Subcutaneous adipose tissue (tissue), 4 donors: ENCODE data around the gene XPR1. TPM values are rescaled to one million over a fixed set of nuclear protein-coding genes. Genes with fewer than 3 reads are reported as not detected.

Source experiments
- total RNA-seq, 4 donors: library from RNA; depleted of rRNA; stranded (reverse); fragments of >200 nt; gene quantifications; one replicate each; pipeline ENCODE4 v1.1.0, GENCODE V29; 2016
- TF ChIP-seq, protein P1 (sequence below): fragments of 450-650 bp; IDR thresholded peaks from one replicate; pipeline ENCODE4 v1.5.1; 2016; ENCODE audit warnings: low read depth, mild to moderate bottlenecking, control low read depth, antibody characterized with exemption, moderate library complexity

The XPR1 gene
- total RNA-seq, 4 donors from 2014 or later, result 15.0 to 40.6 (median 20.7) TPM

DNA sequence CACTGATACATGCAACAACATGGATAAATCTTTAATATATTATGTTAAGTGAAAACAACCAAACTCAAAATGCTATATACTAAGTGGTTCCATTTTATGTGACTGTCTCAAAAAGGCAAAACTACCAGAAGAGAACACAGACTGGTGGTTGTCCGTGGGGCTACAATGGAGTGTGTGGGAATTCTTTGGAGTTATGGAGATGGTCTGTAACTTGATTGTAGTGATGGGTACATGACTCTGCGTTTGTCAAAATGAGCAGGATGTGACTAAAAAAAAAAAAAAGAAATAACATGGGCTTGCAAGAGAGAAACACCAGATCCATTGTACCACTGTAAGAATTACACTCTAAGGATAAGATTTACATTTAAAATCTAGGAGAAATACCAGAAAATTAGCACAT, 228.7 kb downstream of the XPR1 start:
- TF ChIP-seq, protein P1, sequence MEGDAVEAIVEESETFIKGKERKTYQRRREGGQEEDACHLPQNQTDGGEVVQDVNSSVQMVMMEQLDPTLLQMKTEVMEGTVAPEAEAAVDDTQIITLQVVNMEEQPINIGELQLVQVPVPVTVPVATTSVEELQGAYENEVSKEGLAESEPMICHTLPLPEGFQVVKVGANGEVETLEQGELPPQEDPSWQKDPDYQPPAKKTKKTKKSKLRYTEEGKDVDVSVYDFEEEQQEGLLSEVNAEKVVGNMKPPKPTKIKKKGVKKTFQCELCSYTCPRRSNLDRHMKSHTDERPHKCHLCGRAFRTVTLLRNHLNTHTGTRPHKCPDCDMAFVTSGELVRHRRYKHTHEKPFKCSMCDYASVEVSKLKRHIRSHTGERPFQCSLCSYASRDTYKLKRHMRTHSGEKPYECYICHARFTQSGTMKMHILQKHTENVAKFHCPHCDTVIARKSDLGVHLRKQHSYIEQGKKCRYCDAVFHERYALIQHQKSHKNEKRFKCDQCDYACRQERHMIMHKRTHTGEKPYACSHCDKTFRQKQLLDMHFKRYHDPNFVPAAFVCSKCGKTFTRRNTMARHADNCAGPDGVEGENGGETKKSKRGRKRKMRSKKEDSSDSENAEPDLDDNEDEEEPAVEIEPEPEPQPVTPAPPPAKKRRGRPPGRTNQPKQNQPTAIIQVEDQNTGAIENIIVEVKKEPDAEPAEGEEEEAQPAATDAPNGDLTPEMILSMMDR, result no peak

DNA sequence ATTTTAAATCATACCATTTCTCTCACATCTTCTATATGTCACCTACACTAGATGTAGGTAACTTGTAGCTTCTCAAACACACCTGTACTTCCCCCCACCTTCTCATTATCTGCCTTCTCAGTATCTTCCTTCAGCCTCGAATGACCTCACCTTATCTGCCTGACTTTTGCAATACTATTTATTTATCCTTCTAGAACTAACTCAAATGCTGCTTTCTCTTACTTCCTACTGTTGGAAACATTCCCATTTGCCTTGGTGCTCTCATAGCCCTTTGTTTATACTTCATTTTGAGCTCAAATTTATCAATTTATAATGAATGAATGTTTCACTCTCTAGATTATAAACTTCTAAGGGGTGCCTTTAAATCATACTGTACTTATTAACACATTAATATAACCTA, 230.5 kb downstream of the XPR1 start:
- TF ChIP-seq, protein P1, result no peak

DNA sequence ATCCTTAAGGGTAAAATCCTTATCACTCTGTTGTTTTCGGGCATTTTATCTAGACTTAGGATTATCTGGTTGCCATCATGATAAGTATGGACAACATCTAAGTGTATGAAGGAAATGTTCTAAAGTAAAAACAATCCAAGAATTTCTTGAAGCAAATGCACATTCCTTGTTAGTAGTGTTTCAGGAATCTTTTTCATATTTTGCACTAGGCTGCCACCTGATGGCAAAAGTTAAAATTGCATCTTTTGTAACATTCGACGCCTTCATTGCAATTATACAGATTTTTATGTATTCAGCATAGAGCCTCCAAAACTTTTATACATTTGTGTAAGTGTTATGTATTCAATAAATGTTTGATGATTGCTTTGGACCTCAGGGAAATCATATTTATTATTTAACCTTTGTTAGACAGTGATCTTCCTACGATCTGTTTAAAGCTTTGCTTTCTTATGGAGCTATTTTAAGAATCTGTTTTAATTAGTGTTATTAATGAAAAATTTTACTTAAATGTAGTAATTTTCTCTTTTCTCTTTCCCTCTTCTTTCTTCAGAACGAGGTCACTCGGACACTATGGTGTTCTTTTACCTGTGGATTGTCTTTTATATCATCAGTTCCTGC, 231.4 kb downstream of the XPR1 start:
- TF ChIP-seq, protein P1, result no peak

DNA sequence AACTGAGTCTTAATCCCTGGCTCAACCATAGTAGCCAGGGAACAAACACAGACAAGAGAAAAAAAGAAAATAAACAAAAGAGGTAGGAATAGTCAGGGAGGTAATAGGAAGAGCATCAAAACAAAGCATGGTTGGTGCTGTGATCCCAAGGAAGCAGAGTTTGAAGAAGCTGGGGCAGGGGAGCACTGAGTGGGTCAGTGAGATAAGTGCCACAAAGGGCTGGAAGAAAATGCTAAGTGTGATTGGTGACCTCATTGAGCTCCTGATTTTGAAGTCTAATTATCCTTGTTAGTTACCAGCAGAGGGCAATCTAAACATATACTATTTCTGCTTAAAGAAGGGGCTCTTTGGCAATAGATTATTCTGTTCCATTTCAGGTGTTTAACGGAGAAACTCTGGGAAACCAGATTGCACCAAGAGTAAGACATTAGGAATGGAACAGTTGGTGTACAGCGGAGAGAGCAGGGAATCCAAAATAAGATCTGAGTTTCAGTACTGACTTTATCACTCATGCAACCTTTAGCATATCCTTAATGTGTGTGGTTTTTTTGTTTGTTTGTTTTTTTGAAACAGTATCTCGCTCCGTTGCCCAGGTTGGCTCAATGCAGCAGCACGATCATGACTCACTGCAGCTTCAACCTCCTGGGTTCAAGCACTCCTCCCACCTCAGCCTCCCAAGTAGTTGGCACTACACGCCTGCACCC, 250.1 kb downstream of the XPR1 start:
- TF ChIP-seq, protein P1, result no peak

DNA sequence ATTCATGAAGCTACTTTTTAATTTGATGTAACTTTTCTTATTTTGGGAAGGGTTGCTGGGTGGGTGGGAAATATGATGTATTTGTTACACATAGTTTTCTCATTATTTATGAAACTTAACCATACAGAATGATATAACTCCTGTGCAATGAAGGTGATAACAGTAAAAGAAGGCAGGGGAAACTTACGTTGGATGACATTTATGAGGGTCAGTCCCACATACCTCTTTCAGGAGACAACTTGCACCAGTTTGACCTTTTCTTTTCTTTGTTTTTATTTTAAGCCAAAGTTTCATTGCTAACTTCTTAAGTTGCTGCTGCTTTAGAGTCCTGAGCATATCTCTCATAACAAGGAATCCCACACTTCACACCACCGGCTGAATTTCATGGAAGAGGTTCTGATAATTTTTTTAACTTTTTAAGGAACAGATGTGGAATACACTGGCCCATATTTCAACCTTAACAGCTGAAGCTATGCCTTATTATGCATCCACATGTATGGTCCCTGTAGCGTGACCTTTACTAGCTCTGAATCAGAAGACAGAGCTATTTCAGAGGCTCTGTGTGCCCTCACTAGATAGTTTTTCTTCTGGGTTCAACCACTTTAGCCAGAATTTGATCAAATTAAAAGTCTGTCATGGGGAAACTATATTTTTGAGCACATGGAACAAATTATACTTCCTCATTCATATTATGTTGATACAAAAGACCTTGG, 252.9 kb downstream of the XPR1 start:
- TF ChIP-seq, protein P1, result no peak

DNA sequence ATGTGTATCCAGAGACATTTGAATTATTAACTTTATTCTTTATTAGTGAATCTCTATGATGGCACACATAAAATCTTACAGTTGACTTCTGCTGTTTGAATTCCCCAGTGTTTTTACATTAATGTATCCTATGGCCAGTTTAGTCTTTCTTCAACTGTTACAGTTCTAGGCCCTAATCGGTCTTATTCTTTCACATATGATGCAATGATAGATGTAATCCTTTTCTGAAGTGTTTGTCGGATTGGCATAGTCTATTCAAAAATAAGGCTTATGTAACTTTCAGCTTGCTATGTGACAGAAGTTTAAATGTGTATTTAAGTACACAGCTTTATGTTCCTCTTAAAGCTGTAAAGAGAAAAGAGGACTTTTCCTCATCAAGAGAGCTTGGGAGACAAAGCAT, 254.5 kb downstream of the XPR1 start:
- TF ChIP-seq, protein P1, result no peak

DNA sequence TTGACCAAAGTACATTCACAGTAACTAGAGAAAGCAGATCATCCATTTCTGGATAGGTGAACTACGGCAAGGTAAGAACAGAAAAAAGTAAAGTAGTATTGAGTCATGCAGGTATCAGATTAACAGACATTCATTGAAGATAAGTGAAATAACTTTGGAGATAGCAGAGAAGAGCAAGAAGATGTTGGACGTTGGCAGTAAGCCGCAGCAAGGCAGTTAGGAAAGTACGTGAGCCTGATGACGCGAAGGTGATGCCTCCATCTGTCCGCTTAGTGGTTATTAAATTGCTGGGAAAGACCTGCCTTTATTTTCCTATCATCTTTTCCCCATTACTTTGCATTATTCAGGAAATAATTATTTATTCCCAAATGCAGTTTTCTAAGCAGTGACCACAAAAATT, 256.0 kb downstream of the XPR1 start:
- TF ChIP-seq, protein P1, result no peak
